ENCODE measurements around the gene YARS2.
"Not testable (repeated sequence)": the region's sequence is repeated elsewhere in the genome, so short reads cannot be mapped to it uniquely, and the experiment has no call there.

YARS2 gene

DNA sequence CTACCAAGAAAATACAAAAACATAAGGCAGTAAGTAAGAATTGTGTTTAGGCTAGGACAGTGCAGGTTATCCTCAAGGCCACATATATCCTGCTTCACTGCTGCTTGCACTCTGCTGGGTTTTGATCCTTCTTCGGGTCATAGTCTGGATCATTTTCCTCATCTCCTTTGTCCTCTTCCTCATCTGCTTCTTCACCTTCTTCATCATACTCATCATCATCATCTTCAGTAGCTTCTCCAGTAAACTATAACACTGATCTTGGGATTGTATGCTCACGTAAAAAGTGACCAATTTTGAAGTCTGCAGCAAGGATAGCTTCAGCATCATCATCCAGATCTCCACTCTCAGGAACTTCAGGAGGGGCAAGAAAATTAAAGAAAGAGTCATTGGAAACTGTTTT lies 29.4 kb downstream of the YARS2 start:
- H3K27ac ChIP-seq, result no peak overlapping the region
- TF ChIP-seq ZFX (IDR thresholded peaks at IDR 0.05), result no peak
- TF ChIP-seq, protein P1, sequence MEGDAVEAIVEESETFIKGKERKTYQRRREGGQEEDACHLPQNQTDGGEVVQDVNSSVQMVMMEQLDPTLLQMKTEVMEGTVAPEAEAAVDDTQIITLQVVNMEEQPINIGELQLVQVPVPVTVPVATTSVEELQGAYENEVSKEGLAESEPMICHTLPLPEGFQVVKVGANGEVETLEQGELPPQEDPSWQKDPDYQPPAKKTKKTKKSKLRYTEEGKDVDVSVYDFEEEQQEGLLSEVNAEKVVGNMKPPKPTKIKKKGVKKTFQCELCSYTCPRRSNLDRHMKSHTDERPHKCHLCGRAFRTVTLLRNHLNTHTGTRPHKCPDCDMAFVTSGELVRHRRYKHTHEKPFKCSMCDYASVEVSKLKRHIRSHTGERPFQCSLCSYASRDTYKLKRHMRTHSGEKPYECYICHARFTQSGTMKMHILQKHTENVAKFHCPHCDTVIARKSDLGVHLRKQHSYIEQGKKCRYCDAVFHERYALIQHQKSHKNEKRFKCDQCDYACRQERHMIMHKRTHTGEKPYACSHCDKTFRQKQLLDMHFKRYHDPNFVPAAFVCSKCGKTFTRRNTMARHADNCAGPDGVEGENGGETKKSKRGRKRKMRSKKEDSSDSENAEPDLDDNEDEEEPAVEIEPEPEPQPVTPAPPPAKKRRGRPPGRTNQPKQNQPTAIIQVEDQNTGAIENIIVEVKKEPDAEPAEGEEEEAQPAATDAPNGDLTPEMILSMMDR (conservative IDR thresholded peaks at IDR 0.05), result no peak

DNA sequence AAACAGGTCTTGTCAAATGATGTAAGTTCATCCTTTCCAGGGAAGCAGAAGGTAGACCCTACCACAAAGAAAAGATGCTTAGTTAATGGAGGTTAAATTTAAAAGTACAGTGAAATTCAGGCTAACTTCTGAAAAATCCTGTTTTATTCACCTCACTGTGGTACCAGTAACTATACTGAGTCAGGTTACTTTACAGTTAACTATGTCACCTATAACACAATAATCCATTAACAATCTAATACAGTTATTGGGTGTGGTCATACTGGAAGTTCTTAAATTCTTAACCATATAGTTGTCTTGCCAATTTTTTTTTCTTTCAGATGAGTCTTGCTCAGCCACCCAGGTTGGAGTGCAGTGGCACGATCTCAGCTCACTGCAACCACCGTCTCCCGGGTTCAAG lies 30.4 kb downstream of the YARS2 start:
- not testable (repeated sequence) for H3K27ac ChIP-seq

DNA sequence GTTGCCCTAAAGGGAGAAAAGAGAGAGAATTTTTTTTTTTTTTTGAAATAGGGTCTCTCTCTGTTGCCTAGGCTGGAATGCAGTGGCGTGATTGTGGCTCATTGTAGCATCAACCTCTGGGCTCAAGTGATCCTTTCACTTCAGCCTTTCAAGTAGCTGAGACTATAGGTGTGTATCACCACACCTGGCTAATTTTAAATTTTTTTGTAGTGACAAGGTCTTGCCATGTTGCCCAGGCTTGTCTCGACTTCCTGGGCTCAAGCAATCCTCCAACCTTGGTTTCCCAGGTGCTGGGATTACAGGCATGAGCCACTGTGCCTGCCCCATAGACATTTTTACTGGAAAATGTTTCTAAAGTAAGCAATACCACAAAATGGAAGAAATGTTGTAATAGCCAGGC lies 36.8 kb downstream of the YARS2 start:
- TF ChIP-seq, protein P1 (conservative IDR thresholded peaks at IDR 0.05), result no peak
- TF ChIP-seq ZFX (IDR thresholded peaks at IDR 0.05), result no peak
- H3K27ac ChIP-seq, result no peak overlapping the region

DNA sequence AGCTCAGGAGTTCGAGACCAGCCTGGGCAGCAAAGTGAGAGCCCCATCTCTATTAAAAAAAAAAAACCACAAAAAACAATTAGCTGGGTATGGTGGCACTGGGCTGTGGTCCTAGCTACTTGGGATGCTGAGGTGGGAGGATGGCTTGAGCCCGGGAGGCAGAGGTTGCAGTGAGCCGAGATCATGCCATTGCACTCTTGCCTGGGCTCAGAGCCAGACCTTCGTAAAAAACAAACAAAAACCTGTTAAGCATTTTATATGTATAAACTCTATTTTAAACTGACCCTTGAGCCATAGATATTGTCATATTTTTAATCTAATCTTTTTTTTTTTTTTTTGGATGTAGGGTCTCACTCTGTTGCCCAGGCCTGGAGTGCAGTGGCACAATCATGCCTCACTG lies 40.9 kb downstream of the YARS2 start:
- TF ChIP-seq ZFX (IDR thresholded peaks at IDR 0.05), result no peak
- TF ChIP-seq, protein P1 (conservative IDR thresholded peaks at IDR 0.05), result no peak
- no peak overlapping the region for H3K27ac ChIP-seq

DNA sequence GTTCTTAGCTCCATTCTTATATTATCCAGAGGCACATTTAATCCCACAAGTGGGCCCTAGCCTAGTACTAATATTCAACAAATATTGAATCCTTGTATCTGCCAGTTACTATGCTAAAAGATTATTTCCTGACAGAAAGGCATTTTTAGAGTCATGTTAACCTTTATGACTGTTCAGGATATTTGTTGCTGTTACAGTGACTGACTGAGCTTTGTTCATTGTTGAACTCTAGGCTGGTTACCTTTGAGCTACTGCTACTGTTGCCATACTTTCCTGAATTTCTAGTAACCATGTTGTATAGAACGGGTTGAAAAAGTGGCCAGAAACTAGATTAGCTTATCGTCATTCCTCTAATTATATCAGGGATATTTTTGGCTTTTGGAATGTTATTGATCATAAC lies 46.8 kb downstream of the YARS2 start:
- TF ChIP-seq ZFX (IDR thresholded peaks at IDR 0.05), result no peak
- TF ChIP-seq, protein P1 (conservative IDR thresholded peaks at IDR 0.05), result no peak
- H3K27ac ChIP-seq, result no peak overlapping the region

DNA sequence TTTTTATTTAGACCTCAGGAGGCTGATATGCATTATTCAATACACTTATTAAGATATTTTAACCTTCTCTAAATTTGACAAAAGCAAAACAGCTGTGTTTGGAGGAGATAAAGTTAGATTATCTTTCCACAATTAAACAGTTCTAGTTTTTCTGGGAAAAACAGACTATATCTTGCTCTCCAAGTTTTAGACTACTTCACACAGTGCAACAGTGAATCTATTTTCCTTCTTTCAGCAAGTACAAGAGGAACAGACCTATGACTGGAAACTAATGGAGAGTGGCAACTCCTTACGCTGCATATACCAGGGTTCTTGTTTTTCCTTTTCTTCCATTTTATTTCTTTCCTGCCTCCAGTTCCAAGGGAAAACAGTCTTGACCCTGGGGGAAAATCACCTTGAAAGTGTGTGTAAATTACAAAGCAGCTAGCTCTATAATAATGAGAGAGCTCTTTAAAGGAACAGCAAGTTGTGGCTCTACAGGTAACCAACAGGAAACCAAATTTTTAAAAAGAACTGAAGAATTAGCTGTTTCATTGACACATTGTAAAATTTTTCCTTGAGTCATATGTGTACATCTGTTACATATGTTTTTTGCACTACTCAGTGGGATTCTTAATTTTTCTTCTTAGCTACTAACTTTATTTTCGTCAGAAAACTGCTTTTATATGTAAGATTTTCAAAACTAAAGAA lies 49.2 kb downstream of the YARS2 start:
- no peak for TF ChIP-seq ZFX (IDR thresholded peaks at IDR 0.05)
- TF ChIP-seq, protein P1 (conservative IDR thresholded peaks at IDR 0.05), result no peak

DNA sequence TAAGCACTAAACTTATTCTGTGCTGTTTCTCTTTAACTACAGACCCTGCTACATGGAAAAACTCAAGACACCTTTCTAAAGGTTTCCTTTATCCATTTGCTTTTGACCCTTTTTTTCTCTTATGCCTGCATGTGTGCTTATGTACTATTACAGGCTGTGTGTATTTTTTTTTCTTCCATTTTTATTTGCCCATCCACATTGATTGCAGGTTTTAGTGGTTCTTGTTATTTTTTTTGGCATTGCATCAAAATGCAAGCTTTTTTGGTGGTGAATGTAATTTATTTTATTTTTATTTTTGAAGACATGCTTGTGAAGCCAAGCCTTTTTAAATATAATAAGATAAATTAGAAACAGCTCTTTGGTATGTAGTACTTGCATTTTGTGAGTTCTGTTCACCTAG lies 49.9 kb downstream of the YARS2 start:
- TF ChIP-seq ZFX (IDR thresholded peaks at IDR 0.05), result no peak
- TF ChIP-seq, protein P1 (conservative IDR thresholded peaks at IDR 0.05), result no peak
- no peak overlapping the region for H3K27ac ChIP-seq

More for the DNA sequence above, 49.2 kb downstream of the YARS2 start:
- H3K27ac ChIP-seq, result no peak overlapping the region

DNA sequence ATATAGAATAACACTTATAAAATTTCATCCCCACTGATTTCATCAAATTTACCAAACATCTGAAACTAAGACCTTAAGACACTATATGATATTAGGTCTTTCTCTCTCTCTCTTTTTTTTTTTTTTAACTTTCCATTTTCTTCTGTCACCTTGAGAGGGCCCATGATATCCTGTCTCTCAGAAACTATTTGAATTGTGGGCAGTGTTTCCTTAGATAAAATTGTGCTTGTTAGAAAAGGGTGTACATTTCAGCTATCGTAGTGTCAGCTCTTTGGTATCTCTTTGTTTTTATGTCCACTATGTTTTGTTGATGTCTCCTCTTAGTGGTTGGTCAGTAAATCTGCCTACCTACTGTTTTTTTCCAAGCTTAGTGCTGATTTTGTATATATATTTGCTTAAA lies 52.8 kb downstream of the YARS2 start:
- TF ChIP-seq, protein P1 (conservative IDR thresholded peaks at IDR 0.05), result no peak
- no peak for TF ChIP-seq ZFX (IDR thresholded peaks at IDR 0.05)
- no peak overlapping the region for H3K27ac ChIP-seq
